SK-N-SH (cell line): ENCODE results near the gene DOK1. TPM values are rescaled to one million over a fixed set of nuclear protein-coding genes. Genes with fewer than 3 reads are reported as not detected.

Experiments used
- CTCF ChIA-PET: fragments of 300-600, 350-600 bp; formaldehyde crosslinking; extraction: SDS; loops from one replicate; lab custom pipeline; 2021; lab: Yijun Ruan, JAX
- POLR2A ChIA-PET: fragments of 350-600 bp; sonication (Branson Sonifier 250); formaldehyde crosslinking; extraction: SDS; loops from one replicate; lab custom pipeline; 2020; ENCODE audit warnings: antibody characterized with exemption, inconsistent platforms; lab: Yijun Ruan, JAX
- DNase-seq: peaks from one replicate; pipeline ENCODE4 v3.0.0; 2012
- H2AFZ ChIP-seq: fragments of 200-600 bp; sonication (generic); 2 replicates; pipeline ENCODE4 v1.8.1; 2016; ENCODE audit warnings: antibody characterized with exemption, mild to moderate bottlenecking, low read depth
- H3F3A ChIP-seq: fragments of 200-600 bp; sonication (generic); replicated peaks from 2 replicates; pipeline ENCODE3; 2016; ENCODE audit warnings: antibody characterized with exemption, mild to moderate bottlenecking; ENCODE audit not compliant: insufficient read depth
- H3K27ac ChIP-seq, 2 experiments: fragments of 200-500 bp in 1 of 2; fragments of 200-600 bp in 1 of 2; sonication (Bioruptor generic) in 1 of 2; sonication (generic), shearing (Covaris generic) in 1 of 2; 2 replicates each; pipeline versions ENCODE4 v1.5.1 to v1.6.1; 2014 to 2016; ENCODE audit warnings: low read depth in 2 of 2, inconsistent platforms in 1 of 2, low read length in 1 of 2, mild to moderate bottlenecking in 1 of 2, mixed read lengths in 1 of 2
- H3K27me3 ChIP-seq: fragments of 200-600 bp; sonication (generic), shearing (Covaris generic); 2 replicates; pipeline ENCODE4 v1.6.1; 2016; ENCODE audit warnings: mixed run types; ENCODE audit not compliant: insufficient read depth
- H3K36me3 ChIP-seq, 2 experiments: fragments of 200-500 bp in 1 of 2; fragments of 200-600 bp in 1 of 2; sonication (Bioruptor generic) in 1 of 2; sonication (generic) in 1 of 2; replicated peaks in 1 of 2; 2 replicates each; pipeline versions ENCODE3 to v1.5.1; 2014 to 2016; ENCODE audit warnings: low read length in 1 of 2, mild to moderate bottlenecking in 1 of 2; ENCODE audit not compliant: insufficient read depth in 2 of 2, control insufficient read depth in 1 of 2
- H3K4me1 ChIP-seq, 2 experiments: fragments of 200-500 bp in 1 of 2; fragments of 200-600 bp in 1 of 2; sonication (Bioruptor generic) in 1 of 2; sonication (generic), shearing (Covaris generic) in 1 of 2; 2 replicates each; pipeline versions ENCODE4 v1.5.1 to v1.6.1; 2014 to 2016; ENCODE audit warnings: low read depth in 1 of 2, low read length in 1 of 2, mixed run types in 1 of 2; ENCODE audit not compliant: insufficient read depth in 2 of 2, control insufficient read depth in 1 of 2
- H3K4me2 ChIP-seq: fragments of 200-600 bp; sonication (generic), shearing (Covaris generic); 2 replicates; pipeline ENCODE4 v1.6.1; 2017; ENCODE audit warnings: mixed run types
- H3K4me3 ChIP-seq, 2 experiments: fragments of 200-500 bp in 1 of 2; fragments of 200-600 bp in 1 of 2; sonication (Bioruptor generic) in 1 of 2; sonication (generic), shearing (Covaris generic) in 1 of 2; 2 replicates each; pipeline versions ENCODE4 v1.5.1 to v1.8.1; 2014 to 2016; ENCODE audit warnings: low read depth in 2 of 2, inconsistent platforms in 1 of 2, low read length in 1 of 2, mild to moderate bottlenecking in 1 of 2, mixed read lengths in 1 of 2, moderate library complexity in 1 of 2
- H3K79me2 ChIP-seq: fragments of 200-600 bp; sonication (generic); 2 replicates; pipeline ENCODE4 v1.8.1; 2017; ENCODE audit warnings: mild to moderate bottlenecking; ENCODE audit not compliant: insufficient read depth
- H3K9ac ChIP-seq: fragments of 200-600 bp; sonication (generic); 2 replicates; pipeline ENCODE4 v1.6.1; 2017; ENCODE audit warnings: mixed run types
- H3K9me2 ChIP-seq: fragments of 200-600 bp; sonication (generic); 2 replicates; pipeline ENCODE4 v1.6.1; 2017; ENCODE audit warnings: mixed run types
- H3K9me3 ChIP-seq: fragments of 200-600 bp; sonication (generic); 2 replicates; pipeline ENCODE4 v1.6.1; 2017; ENCODE audit warnings: mixed run types, mild to moderate bottlenecking, moderate library complexity
- H4K20me1 ChIP-seq: fragments of 200-600 bp; sonication (generic); 2 replicates; pipeline ENCODE4 v1.6.1; 2017; ENCODE audit warnings: mild to moderate bottlenecking, mixed run types; ENCODE audit not compliant: insufficient read depth
- CHD2 ChIP-seq: fragments of 150-350 bp; IDR thresholded peaks from 2 replicates; pipeline ENCODE4 v1.6.1; 2018; ENCODE audit warnings: low read length; ENCODE audit not compliant: partially characterized antibody
- ELF1 ChIP-seq: IDR thresholded peaks from 2 replicates; pipeline ENCODE4 v1.4.0; 2012
- FOSL2 ChIP-seq: IDR thresholded peaks from 2 replicates; pipeline ENCODE4 v1.4.0; 2012; ENCODE audit warnings: low read depth, mild to moderate bottlenecking, moderate library complexity, borderline replicate concordance
- JUND ChIP-seq: IDR thresholded peaks from 2 replicates; pipeline ENCODE4 v1.4.0; 2012
- MXI1 ChIP-seq: IDR thresholded peaks from 2 replicates; pipeline ENCODE4 v1.6.1; 2012; ENCODE audit warnings: mild to moderate bottlenecking, low read depth, low read length, improper control_type of control experiment
- RAD21 ChIP-seq: IDR thresholded peaks from 2 replicates; pipeline ENCODE4 v1.6.1; 2012; ENCODE audit warnings: mild to moderate bottlenecking, low read length
- WGBS: methylation state at CpG from one replicate; pipeline ENCODE4 v1.1.6; 2017; ENCODE audit warnings: low lambda C conversion rate; 5-methylcytosine and 5-hydroxymethylcytosine counted together
- polyA plus RNA-seq, 3 experiments: library from polyadenylated mRNA; depleted of rRNA; stranded (reverse); fragments of >200 nt; gene quantifications; 2 replicates each; pipeline ENCODE4 v1.2.3, GENCODE V29; 2012
- TF ChIP-seq, protein P1 (sequence below): fragments of 150-350 bp; IDR thresholded peaks from 2 replicates; pipeline ENCODE4 v1.6.1; 2016; ENCODE audit warnings: mild to moderate bottlenecking, low read depth, low read length

DOK1 gene
- polyA plus RNA-seq, 1 of the 3 experiments (the other 2 are of a cell fraction): 25.3 TPM

DNA sequence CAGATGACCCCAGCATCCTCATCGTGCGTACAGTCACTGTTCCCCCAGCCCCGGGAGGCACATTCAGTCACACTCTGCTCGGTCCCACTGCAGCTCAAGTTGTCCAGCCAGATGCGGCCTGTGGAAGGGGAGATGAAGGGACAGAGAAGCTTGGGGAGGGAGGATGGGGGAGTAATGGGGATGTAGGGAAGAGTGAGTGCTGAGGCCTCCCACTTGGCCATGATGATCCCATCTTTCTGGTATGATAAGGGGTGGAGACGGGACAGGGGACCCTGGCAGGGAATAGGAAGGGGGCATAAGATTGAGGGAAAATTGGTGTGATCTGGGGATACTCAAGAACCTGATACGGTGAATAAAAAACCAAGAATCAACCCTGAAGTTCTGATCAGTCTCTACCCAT is 4.3 kb upstream of the DOK1 start (continued):
- no peak for TF ChIP-seq CHD2
- TF ChIP-seq FOSL2: no peak
- no peak for TF ChIP-seq MXI1
- TF ChIP-seq ELF1: no peak
- TF ChIP-seq, protein P1, sequence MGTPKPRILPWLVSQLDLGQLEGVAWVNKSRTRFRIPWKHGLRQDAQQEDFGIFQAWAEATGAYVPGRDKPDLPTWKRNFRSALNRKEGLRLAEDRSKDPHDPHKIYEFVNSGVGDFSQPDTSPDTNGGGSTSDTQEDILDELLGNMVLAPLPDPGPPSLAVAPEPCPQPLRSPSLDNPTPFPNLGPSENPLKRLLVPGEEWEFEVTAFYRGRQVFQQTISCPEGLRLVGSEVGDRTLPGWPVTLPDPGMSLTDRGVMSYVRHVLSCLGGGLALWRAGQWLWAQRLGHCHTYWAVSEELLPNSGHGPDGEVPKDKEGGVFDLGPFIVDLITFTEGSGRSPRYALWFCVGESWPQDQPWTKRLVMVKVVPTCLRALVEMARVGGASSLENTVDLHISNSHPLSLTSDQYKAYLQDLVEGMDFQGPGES: no peak
- no peak for TF ChIP-seq JUND

DNA sequence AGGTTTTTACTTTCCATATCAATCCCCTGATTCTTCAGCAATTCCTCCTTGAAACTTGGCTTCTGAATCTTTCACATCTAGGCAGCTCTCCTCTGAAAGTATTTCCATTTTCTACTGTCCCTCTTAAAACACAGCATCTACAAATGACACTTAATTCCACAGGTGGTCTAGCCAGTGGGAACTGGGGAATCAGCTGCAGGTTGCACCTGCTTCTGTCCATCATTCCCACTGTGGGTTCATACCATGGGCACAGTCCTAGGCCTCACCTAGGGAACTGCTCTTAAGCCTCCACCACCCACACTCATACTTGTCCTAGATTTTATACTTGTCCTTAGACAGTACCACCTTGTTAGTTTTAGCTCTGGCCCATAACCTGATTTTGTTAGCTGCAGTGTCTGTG is 3.0 kb upstream of the DOK1 start:
- no peak overlapping the region for H3K4me3 ChIP-seq
- no peak for DNase-seq
- no peaks in the 10 kb centered on the region for H4K20me1 ChIP-seq
- no peaks in the 10 kb centered on the region for H3K9me3 ChIP-seq
- ChIA-PET POLR2A (no interaction called here), CTCF (interaction anchor here (0.7 to 1.7 kb wide), 4 partner anchors 19 to 46 kb away, joined by 3 to 10 read pairs (median 4); partner anchors contain the start of gene PCGF1)
- H3F3A ChIP-seq: peaks cover 13% of the 10 kb centered on the region
- no peaks in the 10 kb centered on the region for H3K27me3 ChIP-seq
- peaks cover 9 to 43% of the 10 kb centered on the region in 2 experiments; a peak in 3 of 4 replicates for H3K4me1 ChIP-seq
- no peak overlapping the region for H3K27ac ChIP-seq
- H3K9me2 ChIP-seq: no peaks in the 10 kb centered on the region
- H3K79me2 ChIP-seq: peaks cover 66% of the 10 kb centered on the region
- no peak for TF ChIP-seq CHD2
- TF ChIP-seq, all 33 proteins: peak for 0
- Histone ChIP-seq H3K4me2 (peak overlapping the region; percentile 98), H3K36me3 (peaks cover 8 to 20% of the 10 kb centered on the region in 2 experiments), H2AFZ (no peak overlapping the region), H3K9ac (no peak overlapping the region)

GRCh38 chr2:74551942-74552913 is 2.3 kb upstream of the DOK1 start:
- H2AFZ ChIP-seq: no peak overlapping the region
- DNase-seq: no peak
- WGBS: 86% methylated on average over 21 of the region's 21 CpGs

More at GRCh38 chr2:74551942-74552913, 2.3 kb upstream of the DOK1 start:
- H3K27ac ChIP-seq: peak overlapping the region; percentile 92 to 95; a peak in 3 of 4 replicates
- peak overlapping the region; percentile 98 for H3K4me2 ChIP-seq
- H3K4me1 ChIP-seq: peaks cover 9 to 43% of the 10 kb centered on the region in 2 experiments; a peak in 3 of 4 replicates
- CTCF ChIA-PET: interaction anchor here (0.7 to 1.7 kb wide), 6 partner anchors 20 to 69 kb away, joined by 3 to 10 read pairs (median 6); partner anchors contain the start of genes CCDC142, PCGF1 and TTC31
- no peaks in the 10 kb centered on the region for H3K27me3 ChIP-seq
- peaks cover 13% of the 10 kb centered on the region for H3F3A ChIP-seq
- no peaks in the 10 kb centered on the region for H4K20me1 ChIP-seq
- peak overlapping the region; percentile 91 for H3K9ac ChIP-seq
- peaks cover 66% of the 10 kb centered on the region for H3K79me2 ChIP-seq
- H3K9me2 ChIP-seq: no peaks in the 10 kb centered on the region
- TF ChIP-seq MXI1: peak; percentile 25; the same call in 1 of the 2 replicates
- no peak for TF ChIP-seq RAD21
- TF ChIP-seq, all 33 proteins: peak for 1
- Histone ChIP-seq H3K9me3 (no peaks in the 10 kb centered on the region), H3K4me3 (peak overlapping the region; percentile 86 to 91), H3K36me3 (peaks cover 15 to 24% of the 10 kb centered on the region in 2 experiments)
- POLR2A ChIA-PET: no interaction called here
